Bronchial epithelial cell (primary cell): ENCODE measurements around the gene FBN1. TPM values are rescaled to one million over a fixed set of nuclear protein-coding genes. Genes with fewer than 3 reads are reported as not detected.

ENCODE experiments used
- DNase-seq: peaks from one replicate; pipeline ENCODE4 v3.0.0-alpha.2; 2010; ENCODE audit warnings: low read depth
- FAIRE-seq: peaks from 2 replicates; lab custom pipeline; 2011; peaks lifted over from hg19 to GRCh38; lab: Jason Lieb, UNC
- H3K27me3 ChIP-seq: 2 replicates; pipeline ENCODE4 v1.5.1; 2011; ENCODE audit warnings: low read length; ENCODE audit not compliant: control insufficient read depth, insufficient read depth
- H3K36me3 ChIP-seq: 2 replicates; pipeline ENCODE4 v1.5.1; 2011; ENCODE audit warnings: low read length; ENCODE audit not compliant: control insufficient read depth, insufficient read depth
- H3K4me3 ChIP-seq: 2 replicates; pipeline ENCODE4 v1.5.1; 2011; ENCODE audit warnings: mild to moderate bottlenecking, low read depth, low read length, control low read depth
- CTCF ChIP-seq: IDR thresholded peaks from 2 replicates; pipeline ENCODE4 v1.5.1; 2011; ENCODE audit warnings: mild to moderate bottlenecking, moderate library complexity, low read length, control low read depth, inconsistent platforms; ENCODE audit not compliant: insufficient read depth, severe bottlenecking
- total RNA-seq: library from RNA; depleted of rRNA; stranded (reverse); fragments of >200 nt; gene quantifications from 2 replicates; pipeline ENCODE4 v1.2.1, GENCODE V29; 2014

Gene FBN1
- total RNA-seq, 1 donor from 2014 or later, result 6.3 TPM

GRCh38 chr15:48463366-48463880 is 182.1 kb downstream of the FBN1 start:
- Histone ChIP-seq H3K27me3 (no peaks in the 10 kb centered on the region), H3K4me3 (no peak overlapping the region), H3K36me3 (no peaks in the 10 kb centered on the region)
- no peak for DNase-seq
- FAIRE-seq, result no peak
- no peak for TF ChIP-seq CTCF

- FAIRE-seq (no peak), DNase-seq (no peak)
- no peak overlapping the region for H3K4me3 ChIP-seq
- no peaks in the 10 kb centered on the region for H3K36me3 ChIP-seq
- no peaks in the 10 kb centered on the region for H3K27me3 ChIP-seq
- TF ChIP-seq CTCF, result no peak
These were observed 182.8 kb downstream of the FBN1 start for GRCh38 chr15:48462688-48463087.

GRCh38 chr15:48459571-48460442 is 185.7 kb downstream of the FBN1 start:
- FAIRE-seq (no peak), DNase-seq (peak; percentile 34)
- H3K36me3 ChIP-seq, result no peaks in the 10 kb centered on the region
- no peak for TF ChIP-seq CTCF
- H3K27me3 ChIP-seq, result no peaks in the 10 kb centered on the region
- no peak overlapping the region for H3K4me3 ChIP-seq

GRCh38 chr15:48458876-48459275 is 186.6 kb downstream of the FBN1 start:
- DNase-seq (no peak), FAIRE-seq (no peak)
- TF ChIP-seq CTCF, result no peak
- Histone ChIP-seq H3K27me3 (no peaks in the 10 kb centered on the region), H3K36me3 (no peaks in the 10 kb centered on the region), H3K4me3 (no peak overlapping the region)

GRCh38 chr15:48456134-48456533 is 189.4 kb downstream of the FBN1 start:
- FAIRE-seq (no peak), DNase-seq (no peak)
- H3K27me3 ChIP-seq, result no peaks in the 10 kb centered on the region
- TF ChIP-seq CTCF, result no peak
- no peak overlapping the region for H3K4me3 ChIP-seq
- H3K36me3 ChIP-seq, result no peaks in the 10 kb centered on the region
